Measurements from ENCODE around the gene PCSK5. TPM values are rescaled to one million over a fixed set of nuclear protein-coding genes. Genes with fewer than 3 reads are reported as not detected.

PCSK5 gene
- total and polyA plus RNA-seq, 2 of the 8 experiments (the other 6 are each of a cell fraction or from before 2014, with no cell fraction given) = 5.5 to 10.7 TPM

DNA sequence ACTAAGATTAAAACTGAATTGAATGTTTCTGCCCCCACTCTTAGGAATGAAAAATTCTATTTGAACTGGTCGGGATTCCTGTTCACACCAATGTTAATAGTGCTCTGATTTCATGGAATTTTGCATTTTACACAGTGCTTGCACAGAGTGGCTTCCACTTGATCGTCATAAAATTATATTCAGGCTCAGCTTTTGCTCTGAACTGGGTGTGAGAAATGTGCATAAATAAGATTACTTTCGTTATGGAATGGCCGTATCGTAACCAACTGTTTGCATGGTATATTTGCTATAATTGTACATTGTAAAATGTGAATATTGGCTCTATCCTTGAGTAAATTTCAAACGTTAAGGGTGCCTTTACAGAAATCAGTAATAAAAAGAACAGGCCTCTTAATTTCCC lies 262.9 kb downstream of the PCSK5 start (continued):
- TF ChIP-seq, protein P1, sequence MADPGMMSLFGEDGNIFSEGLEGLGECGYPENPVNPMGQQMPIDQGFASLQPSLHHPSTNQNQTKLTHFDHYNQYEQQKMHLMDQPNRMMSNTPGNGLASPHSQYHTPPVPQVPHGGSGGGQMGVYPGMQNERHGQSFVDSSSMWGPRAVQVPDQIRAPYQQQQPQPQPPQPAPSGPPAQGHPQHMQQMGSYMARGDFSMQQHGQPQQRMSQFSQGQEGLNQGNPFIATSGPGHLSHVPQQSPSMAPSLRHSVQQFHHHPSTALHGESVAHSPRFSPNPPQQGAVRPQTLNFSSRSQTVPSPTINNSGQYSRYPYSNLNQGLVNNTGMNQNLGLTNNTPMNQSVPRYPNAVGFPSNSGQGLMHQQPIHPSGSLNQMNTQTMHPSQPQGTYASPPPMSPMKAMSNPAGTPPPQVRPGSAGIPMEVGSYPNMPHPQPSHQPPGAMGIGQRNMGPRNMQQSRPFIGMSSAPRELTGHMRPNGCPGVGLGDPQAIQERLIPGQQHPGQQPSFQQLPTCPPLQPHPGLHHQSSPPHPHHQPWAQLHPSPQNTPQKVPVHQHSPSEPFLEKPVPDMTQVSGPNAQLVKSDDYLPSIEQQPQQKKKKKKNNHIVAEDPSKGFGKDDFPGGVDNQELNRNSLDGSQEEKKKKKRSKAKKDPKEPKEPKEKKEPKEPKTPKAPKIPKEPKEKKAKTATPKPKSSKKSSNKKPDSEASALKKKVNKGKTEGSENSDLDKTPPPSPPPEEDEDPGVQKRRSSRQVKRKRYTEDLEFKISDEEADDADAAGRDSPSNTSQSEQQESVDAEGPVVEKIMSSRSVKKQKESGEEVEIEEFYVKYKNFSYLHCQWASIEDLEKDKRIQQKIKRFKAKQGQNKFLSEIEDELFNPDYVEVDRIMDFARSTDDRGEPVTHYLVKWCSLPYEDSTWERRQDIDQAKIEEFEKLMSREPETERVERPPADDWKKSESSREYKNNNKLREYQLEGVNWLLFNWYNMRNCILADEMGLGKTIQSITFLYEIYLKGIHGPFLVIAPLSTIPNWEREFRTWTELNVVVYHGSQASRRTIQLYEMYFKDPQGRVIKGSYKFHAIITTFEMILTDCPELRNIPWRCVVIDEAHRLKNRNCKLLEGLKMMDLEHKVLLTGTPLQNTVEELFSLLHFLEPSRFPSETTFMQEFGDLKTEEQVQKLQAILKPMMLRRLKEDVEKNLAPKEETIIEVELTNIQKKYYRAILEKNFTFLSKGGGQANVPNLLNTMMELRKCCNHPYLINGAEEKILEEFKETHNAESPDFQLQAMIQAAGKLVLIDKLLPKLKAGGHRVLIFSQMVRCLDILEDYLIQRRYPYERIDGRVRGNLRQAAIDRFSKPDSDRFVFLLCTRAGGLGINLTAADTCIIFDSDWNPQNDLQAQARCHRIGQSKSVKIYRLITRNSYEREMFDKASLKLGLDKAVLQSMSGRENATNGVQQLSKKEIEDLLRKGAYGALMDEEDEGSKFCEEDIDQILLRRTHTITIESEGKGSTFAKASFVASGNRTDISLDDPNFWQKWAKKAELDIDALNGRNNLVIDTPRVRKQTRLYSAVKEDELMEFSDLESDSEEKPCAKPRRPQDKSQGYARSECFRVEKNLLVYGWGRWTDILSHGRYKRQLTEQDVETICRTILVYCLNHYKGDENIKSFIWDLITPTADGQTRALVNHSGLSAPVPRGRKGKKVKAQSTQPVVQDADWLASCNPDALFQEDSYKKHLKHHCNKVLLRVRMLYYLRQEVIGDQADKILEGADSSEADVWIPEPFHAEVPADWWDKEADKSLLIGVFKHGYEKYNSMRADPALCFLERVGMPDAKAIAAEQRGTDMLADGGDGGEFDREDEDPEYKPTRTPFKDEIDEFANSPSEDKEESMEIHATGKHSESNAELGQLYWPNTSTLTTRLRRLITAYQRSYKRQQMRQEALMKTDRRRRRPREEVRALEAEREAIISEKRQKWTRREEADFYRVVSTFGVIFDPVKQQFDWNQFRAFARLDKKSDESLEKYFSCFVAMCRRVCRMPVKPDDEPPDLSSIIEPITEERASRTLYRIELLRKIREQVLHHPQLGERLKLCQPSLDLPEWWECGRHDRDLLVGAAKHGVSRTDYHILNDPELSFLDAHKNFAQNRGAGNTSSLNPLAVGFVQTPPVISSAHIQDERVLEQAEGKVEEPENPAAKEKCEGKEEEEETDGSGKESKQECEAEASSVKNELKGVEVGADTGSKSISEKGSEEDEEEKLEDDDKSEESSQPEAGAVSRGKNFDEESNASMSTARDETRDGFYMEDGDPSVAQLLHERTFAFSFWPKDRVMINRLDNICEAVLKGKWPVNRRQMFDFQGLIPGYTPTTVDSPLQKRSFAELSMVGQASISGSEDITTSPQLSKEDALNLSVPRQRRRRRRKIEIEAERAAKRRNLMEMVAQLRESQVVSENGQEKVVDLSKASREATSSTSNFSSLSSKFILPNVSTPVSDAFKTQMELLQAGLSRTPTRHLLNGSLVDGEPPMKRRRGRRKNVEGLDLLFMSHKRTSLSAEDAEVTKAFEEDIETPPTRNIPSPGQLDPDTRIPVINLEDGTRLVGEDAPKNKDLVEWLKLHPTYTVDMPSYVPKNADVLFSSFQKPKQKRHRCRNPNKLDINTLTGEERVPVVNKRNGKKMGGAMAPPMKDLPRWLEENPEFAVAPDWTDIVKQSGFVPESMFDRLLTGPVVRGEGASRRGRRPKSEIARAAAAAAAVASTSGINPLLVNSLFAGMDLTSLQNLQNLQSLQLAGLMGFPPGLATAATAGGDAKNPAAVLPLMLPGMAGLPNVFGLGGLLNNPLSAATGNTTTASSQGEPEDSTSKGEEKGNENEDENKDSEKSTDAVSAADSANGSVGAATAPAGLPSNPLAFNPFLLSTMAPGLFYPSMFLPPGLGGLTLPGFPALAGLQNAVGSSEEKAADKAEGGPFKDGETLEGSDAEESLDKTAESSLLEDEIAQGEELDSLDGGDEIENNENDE (IDR thresholded peaks at IDR 0.05; ENCODE audit: insufficient replicate concordance, low read length) = no peak
- TF ChIP-seq EZH2 (IDR thresholded peaks at IDR 0.05; ENCODE audit: low read depth, low read length, severe bottlenecking) (no peak), YY1 (IDR thresholded peaks at IDR 0.05; ENCODE audit: low read depth, low read length) (no peak), CHD1 (IDR thresholded peaks at IDR 0.05; ENCODE audit: low read depth, low read length) (no peak), JUND (IDR thresholded peaks at IDR 0.05; ENCODE audit: low read length) (no peak), KDM4A (IDR thresholded peaks at IDR 0.05; ENCODE audit: low read depth, low read length, severe bottlenecking) (no peak), TAF1 (IDR thresholded peaks at IDR 0.05; ENCODE audit: low read depth, low read length) (no peak), TBP (IDR thresholded peaks at IDR 0.05; ENCODE audit: low read depth, low read length) (no peak)
